HG02763 (cell line): Measurements from ENCODE around the gene ARHGEF16.

ENCODE experiments used
- ATAC-seq: cut with Tn5 transposase; IDR thresholded peaks from one replicate; pipeline ENCODE4 v1.9.1; 2021; ENCODE audit warnings: mild to moderate bottlenecking, moderate library complexity; ENCODE audit not compliant: unreplicated experiment

ARHGEF16 gene

DNA sequence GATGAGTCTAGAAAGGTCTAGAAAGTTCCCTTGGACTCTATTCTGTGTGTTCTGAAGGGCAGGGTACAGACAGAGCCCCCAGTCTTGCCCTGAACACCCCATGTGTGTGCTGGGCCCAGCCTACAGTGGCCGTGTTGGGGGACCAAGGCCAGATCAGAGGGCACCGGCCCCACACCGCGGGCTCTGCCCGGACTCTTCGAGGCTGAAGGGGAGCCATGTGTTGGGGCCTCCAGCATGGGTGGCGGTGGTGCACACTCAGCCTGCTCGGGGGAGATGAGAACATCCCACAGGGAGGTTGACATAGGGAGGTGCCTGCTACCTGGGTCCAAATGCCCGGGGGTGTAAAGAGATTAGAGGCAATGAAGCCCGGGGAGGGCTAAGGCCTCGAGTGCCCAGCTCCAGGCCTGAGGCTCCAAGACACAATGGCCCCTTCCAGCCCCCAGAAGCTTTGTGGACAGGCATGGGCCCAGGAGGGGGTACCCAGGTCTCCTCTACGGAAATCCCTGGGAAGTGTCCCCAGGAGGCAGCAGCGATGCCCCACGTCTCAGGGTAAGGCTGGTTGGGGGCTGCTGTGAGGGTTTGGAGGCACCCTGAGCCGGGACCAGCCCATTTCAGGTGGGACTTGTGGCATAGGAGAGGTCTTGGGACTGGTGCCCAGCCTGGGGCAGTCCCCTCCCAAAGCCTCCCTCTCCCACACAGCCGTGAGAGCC lies 12.1 kb downstream of the ARHGEF16 start:
- ATAC-seq = no peak

- no peak for ATAC-seq
Measured at GRCh38 chr1:3467096-3468036, 12.9 kb downstream of the ARHGEF16 start.

DNA sequence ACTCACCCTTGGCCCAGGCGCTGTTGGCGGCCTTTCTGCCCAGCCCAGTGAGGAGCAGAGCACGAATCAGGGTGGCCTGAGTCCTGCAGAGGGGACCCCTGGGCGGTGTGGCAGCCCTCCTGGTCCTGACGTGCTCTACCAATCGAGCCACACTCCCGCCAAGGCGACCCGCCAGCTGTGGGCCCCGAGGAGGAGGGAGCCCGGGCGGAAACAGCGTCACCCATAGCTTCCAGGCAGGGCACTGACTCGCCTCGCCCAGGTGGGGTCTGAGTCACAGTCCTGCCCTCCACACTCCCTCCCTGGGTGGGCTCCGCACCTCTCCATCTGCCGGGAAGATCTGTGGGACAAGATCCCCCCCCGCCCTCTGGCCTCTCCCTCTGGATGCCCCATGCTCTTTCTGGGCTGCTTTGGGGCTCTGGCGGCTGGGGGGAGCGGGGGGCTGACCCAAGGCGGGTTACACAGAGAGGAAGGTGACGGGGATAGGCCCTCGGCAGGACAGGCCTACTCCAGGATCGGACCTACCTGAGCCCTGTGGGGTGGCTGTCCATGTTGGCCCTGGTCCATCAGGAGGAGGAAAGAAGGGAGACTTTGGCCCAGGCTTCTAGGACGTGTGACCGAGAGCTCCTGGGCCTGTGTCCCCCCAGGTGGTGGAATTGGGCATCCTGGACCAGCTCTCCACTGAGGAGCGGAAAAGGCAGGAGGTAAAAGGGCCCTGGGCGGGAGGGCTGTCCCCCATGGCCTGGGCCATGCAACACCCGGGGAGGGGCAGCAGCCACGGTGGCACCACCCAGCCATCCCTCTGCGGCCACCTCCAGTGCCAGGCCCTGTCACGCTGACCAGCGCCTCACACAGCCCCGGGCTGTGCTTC lies 14.0 kb downstream of the ARHGEF16 start:
- ATAC-seq = no peak

GRCh38 chr1:3469104-3469848 lies 14.8 kb downstream of the ARHGEF16 start:
- no peak for ATAC-seq

DNA sequence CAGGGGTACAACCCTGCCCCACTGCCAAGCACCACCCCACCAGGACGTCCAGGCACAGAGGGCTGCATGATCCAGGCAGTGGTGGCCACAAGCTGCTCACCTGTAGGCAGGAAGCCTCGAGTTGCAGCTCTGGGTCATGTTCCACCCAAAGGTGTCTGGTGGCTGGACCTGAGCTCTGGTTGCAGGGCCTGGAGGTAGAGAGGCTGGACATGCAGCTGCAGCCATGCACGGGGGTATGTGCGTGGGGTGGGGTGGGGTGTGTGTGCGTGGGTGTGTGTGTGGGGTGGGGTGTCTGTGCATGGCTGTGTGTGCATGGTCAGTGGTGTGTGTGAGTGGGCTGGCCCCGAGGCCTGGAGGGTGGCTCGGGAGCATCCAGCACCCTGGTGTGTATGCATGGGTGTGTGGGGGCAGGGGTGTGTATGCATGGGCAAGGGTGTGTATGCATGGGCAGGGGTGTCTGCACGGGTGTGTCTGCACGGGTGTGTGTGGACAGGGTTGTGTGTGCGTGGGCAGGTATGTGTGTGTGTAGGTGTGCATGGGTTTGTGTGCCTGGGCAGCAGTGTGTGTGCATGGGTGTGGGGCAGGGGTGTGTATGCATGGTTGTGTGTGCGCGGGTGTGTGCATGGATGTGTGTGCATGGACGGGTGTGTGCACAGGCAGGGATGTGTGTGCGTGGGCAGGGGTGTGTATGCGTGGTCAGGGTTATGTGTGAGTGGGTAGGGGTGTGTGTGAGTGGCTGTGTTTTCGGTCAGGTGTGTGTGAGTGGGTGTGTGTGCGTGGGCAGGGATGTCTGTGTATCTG lies 15.6 kb downstream of the ARHGEF16 start:
- no peak for ATAC-seq

DNA sequence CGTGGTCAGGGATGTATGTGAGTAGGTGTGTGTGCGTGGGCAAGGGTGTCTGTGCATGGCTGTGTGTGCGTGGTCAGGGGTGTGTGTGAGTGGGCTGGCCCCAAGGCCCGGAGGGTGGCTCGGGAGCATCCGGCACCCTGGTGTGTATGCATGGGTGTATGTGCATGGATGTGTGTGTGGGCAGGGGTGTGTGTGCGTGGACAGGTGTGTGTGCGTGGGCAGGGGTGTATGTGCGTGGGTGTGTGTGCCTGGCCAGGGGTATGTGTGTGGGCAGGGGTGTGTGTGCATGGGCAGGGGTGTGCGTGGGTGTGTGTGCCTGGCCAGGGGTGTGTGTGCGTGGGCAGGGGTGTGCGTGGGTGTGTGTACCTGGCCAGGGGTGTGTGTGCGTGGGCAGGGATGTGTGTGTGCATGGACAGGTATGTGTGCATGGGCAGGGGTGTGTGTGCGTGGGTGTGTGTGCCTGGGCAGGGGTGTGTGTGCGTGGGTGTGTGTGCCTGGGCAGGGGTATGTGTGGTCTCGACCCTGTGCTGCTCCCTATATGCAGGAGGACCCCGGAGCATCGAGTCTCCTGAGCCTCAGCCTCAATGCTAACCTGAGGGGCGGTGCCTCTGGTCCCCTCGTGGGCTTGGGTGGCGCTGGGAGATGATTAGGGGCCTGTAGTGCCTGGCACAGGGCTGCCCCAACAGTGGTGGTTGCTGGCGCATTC lies 16.3 kb downstream of the ARHGEF16 start:
- ATAC-seq = no peak

GRCh38 chr1:3471356-3472087 lies 17.1 kb downstream of the ARHGEF16 start:
- ATAC-seq = no peak

GRCh38 chr1:3472088-3472850 lies 17.8 kb downstream of the ARHGEF16 start:
- no peak for ATAC-seq

- no peak for ATAC-seq
Measured at GRCh38 chr1:3472906-3473305, 18.4 kb downstream of the ARHGEF16 start.

GRCh38 chr1:3473381-3473844 lies 18.9 kb downstream of the ARHGEF16 start:
- no peak for ATAC-seq

GRCh38 chr1:3474016-3474415 lies 19.6 kb downstream of the ARHGEF16 start:
- ATAC-seq = no peak

DNA sequence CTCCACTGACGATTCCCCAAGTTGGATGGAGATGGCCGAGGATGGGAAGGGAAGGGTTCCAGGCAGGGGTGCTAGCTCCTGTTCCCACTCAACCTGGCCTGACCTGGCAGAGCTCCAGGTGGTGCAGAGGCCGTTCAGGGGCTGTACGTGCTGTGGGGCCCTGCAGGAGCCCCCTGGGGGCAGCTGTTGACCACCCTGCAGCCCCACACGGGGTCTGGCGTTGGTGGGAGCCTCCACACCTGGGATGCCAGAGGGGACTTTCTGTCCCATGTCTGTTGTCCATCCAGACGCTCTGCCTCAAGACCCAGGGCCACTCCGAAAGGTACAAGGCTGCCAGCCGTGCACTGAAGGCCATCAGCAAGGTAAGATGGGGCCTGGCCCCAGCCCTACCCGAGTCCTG lies 20.0 kb downstream of the ARHGEF16 start:
- ATAC-seq = no peak

GRCh38 chr1:3475839-3476573 lies 21.5 kb downstream of the ARHGEF16 start:
- no peak for ATAC-seq

- ATAC-seq = no peak
Measured at GRCh38 chr1:3476666-3477065, 22.2 kb downstream of the ARHGEF16 start.

DNA sequence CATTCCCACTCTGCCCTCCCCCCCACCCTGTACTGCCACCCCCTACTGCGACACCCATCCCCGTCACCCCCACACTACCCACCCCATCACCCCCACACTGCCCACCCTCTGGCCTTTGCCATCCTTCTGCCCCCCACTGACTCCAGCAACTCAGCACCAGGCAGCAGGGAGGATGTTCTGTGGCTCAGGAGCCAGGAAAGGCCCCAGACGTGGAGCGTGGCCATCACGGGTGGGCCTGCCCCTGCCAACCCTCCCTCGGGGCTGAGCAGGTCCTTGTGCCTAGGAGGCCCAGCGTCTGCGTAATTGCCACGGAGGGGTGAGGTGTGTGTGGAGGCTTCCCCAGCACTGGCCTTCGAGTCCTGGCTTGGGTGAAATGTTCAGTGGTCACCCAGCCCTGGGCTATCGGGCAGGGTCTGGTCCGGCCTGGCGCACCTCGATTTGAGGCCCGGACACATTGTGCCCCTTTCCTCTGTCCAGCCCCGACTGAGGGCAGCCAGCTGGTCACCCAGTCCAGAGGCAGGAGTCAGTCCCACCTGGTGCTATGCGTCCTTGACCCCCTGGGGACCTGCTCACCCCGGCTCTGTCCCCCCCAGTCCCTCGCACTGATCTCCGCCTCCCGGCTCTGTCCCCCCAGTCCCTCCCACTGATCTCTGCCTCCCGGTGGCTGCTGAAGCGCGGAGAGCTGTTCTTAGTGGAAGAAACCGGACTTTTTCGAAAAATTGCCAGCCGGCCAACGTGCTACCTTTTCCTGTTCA lies 23.0 kb downstream of the ARHGEF16 start:
- ATAC-seq = no peak

- ATAC-seq = no peak
Measured at GRCh38 chr1:3478187-3478586, 23.7 kb downstream of the ARHGEF16 start.
